ENCODE measurements around the gene AGBL5.

The AGBL5 gene

GRCh38 chr2:27024188-27024587 lies 27.3 kb upstream of the AGBL5 start:
- no peak for DNase-seq

DNA sequence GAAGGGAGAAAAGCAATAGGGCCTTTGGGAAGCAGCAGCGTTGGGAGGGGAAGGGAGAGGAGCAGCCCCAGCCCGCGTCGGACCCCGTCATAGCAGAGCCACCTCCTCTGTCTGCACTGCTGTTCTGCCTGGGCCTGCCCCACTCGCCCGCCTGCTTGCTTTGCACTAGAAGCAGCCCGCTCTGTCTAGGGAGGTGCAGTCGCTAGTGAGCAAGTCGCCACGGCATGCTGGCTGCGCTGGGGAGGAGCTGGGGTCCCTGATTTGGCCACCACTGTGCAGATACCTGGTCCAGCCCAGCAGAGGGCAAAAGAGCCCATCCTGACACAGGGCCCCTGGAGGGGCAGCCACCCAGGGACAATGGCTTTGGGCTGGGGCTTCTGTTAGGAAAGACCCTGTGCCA lies 26.7 kb upstream of the AGBL5 start:
- DNase-seq: no peak

- no peak for DNase-seq
Measured at GRCh38 chr2:27025281-27025800, 26.1 kb upstream of the AGBL5 start.

- DNase-seq: no peak
Measured at GRCh38 chr2:27025861-27026851, 25.3 kb upstream of the AGBL5 start.

DNA sequence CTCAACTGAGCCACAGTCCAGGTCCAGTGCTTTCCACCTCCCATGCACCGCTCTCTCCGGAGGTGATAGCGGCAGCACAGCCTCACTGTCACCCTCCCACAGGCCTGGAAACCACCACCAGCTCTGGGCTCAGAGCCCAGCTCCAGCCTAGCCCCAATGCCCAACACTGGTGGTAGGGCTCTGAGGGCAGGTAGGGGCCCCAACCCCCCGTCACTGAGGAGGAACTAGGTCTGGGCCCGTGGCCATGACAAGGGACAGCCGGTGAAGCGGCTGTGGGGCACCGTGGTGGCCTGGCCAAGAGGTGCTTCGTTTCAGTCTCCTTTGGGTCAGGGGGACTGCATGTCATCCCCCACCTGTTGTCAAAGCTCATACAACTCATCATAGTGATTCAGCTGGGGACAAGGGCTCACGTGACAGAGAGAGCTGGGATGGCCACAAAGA lies 24.2 kb upstream of the AGBL5 start:
- DNase-seq: no peak

DNA sequence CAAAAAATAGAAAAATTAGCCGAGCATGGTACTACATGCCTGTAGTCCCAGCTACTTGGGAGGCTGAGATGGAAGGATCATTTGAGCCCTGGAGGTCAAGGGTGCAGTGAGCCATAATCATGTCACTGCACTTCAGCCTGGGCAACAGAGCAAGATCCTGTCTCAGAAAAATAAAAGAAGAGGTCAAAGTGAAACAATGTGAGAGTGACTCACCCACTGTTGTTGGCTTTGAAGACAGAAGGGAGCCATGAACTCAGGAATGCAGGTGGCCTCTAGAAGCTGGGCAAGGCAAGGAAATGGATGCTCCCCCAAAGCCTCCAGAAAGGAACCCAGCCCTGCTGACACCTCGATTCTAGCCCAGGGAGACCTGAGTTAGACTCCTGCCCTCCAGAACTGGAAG lies 22.4 kb upstream of the AGBL5 start:
- DNase-seq: no peak

DNA sequence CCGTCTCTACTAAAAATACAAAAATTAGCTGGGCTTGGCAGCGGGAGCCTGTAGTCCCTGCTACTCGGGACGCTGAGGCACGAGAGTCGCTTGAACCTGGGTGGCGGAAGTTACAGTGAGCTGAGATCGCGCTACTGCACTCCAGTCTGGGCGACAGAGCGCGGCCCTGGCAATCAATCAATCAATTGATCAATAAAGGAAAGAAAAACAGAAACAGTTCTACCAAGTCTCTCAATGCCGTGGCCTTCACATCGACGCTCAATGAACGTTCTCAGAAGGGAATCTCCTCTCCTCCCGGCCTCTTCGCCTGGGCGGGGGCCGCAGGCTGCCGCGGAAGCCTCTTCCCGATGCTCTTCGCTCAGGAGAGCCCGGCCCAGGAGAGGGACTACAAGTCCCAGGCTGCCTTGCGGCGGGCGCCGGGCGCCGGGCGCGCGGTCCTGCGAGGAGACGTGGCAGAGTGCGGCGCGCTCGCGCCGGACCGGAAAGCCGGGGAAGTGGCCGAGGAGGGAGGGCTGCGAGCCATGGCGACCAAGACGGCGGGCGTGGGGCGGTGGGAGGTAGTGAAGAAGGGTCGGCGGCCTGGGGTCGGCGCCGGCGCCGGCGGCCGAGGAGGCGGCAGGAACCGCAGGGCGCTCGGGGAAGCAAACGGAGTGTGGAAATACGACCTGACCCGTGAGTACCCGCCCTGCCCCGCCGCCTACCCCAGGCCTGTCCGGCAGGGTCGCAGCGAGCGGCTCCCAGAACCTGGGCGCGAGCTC lies 18.8 kb upstream of the AGBL5 start, which contains the start of gene TMEM214:
Gene TMEM214, plus strand, starts transcription at position 471 of the 758 bp plus-strand sequence. Its CDS starts 51 bp downstream, at position 522.
- DNase-seq: peak; percentile 75 to 81

GRCh38 chr2:27033253-27033852 lies 18.1 kb upstream of the AGBL5 start:
- DNase-seq: no peak

DNA sequence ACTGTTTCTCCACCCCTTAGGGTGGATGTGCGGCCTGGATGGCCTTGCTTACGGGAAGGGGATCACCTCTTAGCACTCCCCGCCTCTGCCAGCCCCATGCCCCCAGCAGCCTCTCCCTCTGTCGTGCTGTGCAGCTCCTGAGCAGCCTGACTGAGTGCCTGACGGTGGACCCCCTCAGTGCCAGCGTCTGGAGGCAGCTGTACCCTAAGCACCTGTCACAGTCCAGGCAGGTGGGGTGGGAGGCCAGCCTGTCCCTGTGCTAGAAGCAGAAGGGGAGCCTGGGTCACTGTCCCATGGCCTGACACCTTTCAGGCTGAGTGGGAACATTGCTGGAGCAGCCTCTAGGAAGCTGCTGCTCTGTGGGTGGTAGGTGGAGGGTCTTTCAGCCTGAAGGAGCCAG lies 13.5 kb upstream of the AGBL5 start:
- no peak for DNase-seq

DNA sequence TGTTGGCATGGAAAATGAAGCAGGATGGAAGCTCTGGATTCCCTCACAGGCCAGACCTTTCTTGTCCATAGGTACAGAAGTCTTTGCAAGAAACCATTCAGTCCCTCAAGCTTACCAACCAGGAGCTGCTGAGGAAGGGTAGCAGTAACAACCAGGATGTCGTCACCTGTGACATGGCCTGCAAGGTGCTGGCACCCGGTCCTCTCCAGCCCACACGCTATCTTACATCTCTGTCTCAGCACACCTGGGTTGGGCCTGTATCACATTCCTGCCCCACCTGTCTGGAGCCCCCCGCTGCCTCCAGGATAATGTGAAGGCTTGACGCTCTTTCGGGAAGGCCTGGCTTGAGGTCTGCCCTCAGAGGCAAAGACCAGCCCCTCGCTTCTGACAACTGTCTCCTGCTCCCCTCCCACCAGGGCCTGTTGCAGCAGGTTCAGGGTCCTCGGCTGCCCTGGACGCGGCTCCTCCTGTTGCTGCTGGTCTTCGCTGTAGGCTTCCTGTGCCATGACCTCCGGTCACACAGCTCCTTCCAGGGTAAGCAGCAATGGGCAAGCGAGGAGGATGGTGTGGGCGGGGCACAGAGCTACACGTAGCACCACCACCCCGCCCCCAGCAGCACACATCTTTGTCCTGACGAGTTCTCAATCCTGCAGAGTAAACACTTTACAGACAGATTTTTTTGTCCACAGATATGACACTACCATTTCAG lies 12.7 kb upstream of the AGBL5 start:
- no peak for DNase-seq

DNA sequence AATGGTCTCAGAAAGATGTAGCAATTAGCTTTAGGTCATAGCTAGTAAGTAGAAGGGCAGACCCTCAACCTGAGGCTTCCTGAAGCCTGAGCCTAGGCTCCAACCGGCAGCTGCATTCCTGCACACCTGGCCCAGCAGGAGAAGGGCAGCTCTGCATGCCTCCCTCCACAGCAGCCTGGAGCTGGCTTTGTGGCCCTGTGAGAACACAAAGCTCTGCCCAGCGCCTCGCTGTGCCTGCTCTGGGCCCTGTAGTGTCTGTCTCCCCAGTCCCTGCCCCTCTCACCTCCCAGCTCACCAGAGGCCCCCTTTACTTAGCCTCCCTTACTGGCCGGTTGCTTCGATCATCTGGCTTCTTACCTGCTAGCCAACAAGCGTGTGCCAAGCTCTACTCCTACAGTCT lies 12.0 kb upstream of the AGBL5 start:
- DNase-seq: no peak

DNA sequence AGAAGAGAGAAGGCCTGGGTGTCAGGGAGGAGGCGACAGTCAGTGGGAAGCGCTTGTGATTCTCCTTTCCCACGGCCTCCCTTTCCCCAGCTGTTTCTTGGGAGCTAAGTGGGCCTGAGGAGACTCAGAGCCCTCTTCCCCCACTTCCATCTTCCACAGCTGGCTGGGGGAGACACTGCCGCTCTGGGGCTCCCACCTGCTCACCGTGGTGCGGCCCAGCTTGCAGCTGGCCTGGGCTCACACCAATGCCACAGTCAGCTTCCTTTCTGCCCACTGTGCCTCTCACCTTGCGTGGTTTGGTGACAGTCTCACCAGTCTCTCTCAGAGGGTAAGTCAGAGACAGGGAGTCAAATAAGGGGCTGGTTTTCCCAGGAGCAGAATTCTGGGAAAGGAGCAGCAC lies 11.6 kb upstream of the AGBL5 start:
- DNase-seq: no peak

- DNase-seq: no peak
Measured at GRCh38 chr2:27040282-27040681, 11.2 kb upstream of the AGBL5 start.

DNA sequence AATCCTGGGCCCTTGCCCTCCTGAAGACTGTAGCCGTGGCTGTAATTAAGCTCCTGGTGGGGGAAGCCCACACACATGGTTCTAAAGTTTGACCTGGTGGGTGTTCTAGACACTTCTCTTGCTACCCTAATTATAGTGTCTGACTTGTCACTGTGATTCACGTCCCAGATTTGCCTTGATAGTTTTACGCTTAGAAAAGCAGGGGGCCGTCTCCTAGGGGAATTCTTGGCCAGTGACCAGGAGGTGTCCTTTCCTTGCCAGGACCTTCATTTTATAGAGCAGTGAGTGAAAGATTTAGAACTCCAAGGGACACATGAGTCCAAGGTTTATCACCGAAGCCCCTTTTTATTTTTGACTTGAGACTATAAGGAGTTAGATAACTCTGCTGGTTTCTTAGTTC lies 9.7 kb upstream of the AGBL5 start:
- no peak for DNase-seq

- peak in 1 of 2 donors; percentile 36 for DNase-seq
Measured at GRCh38 chr2:27042159-27042661, 9.3 kb upstream of the AGBL5 start.

DNA sequence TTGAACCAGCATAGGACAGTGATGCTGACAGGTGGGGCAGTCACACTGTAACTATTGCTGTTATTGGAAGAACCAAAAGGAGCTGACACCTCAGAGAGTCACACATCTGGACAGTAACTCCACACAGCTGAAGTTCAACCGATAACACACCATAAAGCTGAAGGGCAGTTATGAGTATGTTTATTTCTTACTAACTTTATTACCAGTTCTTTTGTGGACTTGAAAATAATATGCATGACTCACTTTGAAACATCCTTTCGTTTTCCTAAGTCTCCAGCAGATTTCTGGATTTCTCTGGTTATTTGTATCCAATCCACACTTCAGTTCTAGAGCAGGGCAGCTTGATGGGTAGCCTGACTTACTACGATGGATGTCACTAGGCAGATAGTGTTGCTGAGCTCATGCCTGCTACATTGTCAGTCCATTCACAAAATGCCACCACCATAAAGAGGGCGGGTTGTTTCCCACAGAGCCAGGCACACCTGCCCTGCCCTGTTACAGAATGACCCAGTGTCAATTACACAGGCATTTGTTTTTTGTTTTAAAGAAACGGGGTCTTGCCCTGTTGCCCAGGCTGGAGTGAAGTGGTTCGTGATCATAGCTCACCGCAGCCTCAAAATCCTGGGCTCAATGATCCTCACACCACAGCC lies 8.4 kb upstream of the AGBL5 start:
- DNase-seq: no peak

DNA sequence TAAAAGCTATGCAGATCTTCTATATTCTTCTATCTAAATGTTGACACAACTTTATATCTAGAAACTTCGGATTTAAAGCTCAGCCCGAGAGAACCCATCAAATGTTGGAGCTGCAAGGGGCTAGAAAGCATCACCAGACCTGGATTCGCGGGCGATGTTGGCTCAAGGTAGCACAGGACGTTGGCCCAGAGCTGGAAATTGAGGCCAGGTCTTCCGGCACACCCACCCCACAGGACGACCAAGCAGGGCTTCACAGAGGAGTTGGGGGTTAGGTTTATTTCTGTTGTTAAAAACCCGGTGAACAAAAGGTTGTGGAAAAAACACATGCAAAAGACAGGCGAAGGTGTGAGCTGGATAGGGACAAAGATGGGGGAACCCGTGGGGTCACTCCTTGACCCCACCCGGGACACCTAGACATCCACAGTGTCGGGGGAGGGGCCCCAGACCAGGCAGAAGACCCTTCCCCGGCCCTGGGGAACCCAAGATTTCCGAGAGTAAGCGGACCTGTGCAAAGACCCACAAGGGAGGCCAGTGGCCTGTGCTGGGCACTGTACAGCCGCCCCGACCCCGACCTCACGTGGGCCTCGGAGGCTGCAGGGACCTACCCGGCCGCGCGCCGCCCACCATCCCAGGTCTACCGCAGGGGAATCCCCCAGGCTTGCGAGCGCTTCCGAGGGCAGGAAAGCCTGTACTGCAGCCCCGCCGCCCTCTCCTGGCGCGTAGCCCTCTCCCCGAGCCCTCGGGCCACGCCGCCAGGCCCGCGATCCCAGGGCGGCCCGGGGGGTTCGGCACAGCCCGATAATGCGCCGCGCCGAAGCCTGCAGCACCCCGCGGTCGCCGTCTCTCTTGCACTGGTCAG lies 1.8 kb upstream of the AGBL5 start:
- DNase-seq: peak; percentile 52 to 71

- DNase-seq: peak; percentile 93 to 95
Measured at GRCh38 chr2:27050281-27050995, 1.0 kb upstream of the AGBL5 start.

- no peak for DNase-seq
Measured at GRCh38 chr2:27051902-27052645, 606 bp downstream of the AGBL5 start.

Measured in CD4-positive, alpha-beta T cell treated with Interferon alpha-2 for 1 hour (primary cell).